Breast epithelium (tissue), 3 donors: Measurements from ENCODE around the gene CIZ1.

Experiments
- CTCF ChIP-seq, 3 donors: fragments of 450-650 bp; IDR thresholded peaks; one replicate each; pipeline ENCODE4 v1.5.1; 2016 to 2017; ENCODE audit warnings: antibody characterized with exemption in 3 of 3, mild to moderate bottlenecking in 3 of 3, moderate library complexity in 3 of 3
- POLR2A ChIP-seq: fragments of 450-650 bp; IDR thresholded peaks from one replicate; pipeline ENCODE4 v1.6.1; 2016; ENCODE audit warnings: antibody characterized with exemption, mild to moderate bottlenecking, moderate library complexity

- no peak for TF ChIP-seq CTCF (IDR thresholded peaks at IDR 0.05)
- no peak for TF ChIP-seq POLR2A
These were observed 28.3 kb downstream of the CIZ1 start for GRCh38 chr9:128163027-128163515.
